Panc1 (cell line): Measurements from ENCODE around the gene TBR1. TPM values are rescaled to one million over a fixed set of nuclear protein-coding genes. Genes with fewer than 3 reads are reported as not detected.

Source experiments
- ATAC-seq: fragments of 200-7000 bp; cut with Tn5 transposase; 2 replicates; pipeline ENCODE4 v1.9.1; 2020; ENCODE audit warnings: mild to moderate bottlenecking, moderate library complexity
- BruUV-seq: library from RNA; stranded (reverse); fragments of 400-500 nt; replicated peaks from 2 replicates; lab custom pipeline; 2021; lab: Mats Ljungman, UMichigan
- CTCF ChIA-PET: fragments of 300-600 bp; sonication (Branson Sonifier 250); formaldehyde crosslinking; loops from one replicate; lab custom pipeline; 2022; ENCODE audit warnings: antibody characterized with exemption; lab: Charles Lee
- POLR2A ChIA-PET: fragments of 300-600 bp; sonication (Branson Sonifier 250); formaldehyde crosslinking; loops from one replicate; lab custom pipeline; 2022; ENCODE audit warnings: antibody characterized with exemption; lab: Charles Lee
- DNase-seq: peaks from one replicate; pipeline ENCODE4 v3.0.0-alpha.2; 2010; ENCODE audit warnings: low read depth, low spot score
- H3K27ac ChIP-seq: 2 replicates; pipeline ENCODE4 v1.5.1; 2011; ENCODE audit warnings: mild to moderate bottlenecking, low read length, inconsistent platforms
- H3K27me3 ChIP-seq: fragments of 200-500 bp; sonication (Bioruptor generic); 2 replicates; pipeline ENCODE4 v1.6.0; 2014; ENCODE audit warnings: low read length, inconsistent platforms; ENCODE audit not compliant: control insufficient read depth, insufficient read depth
- H3K36me3 ChIP-seq: fragments of 200-500 bp; sonication (Bioruptor generic); 2 replicates; pipeline ENCODE4 v1.5.1; 2014; ENCODE audit warnings: inconsistent platforms, mild to moderate bottlenecking, low read length, moderate library complexity; ENCODE audit not compliant: control insufficient read depth, insufficient read depth
- H3K4me1 ChIP-seq: 2 replicates; pipeline ENCODE4 v1.5.1; 2011; ENCODE audit warnings: inconsistent platforms, mild to moderate bottlenecking, low read length, moderate library complexity; ENCODE audit not compliant: control insufficient read depth, insufficient read depth
- H3K4me3 ChIP-seq, 2 experiments: 2 replicates each; pipeline ENCODE4 v1.5.1; 2011 to 2012; ENCODE audit warnings: low read depth in 2 of 2, low read length in 2 of 2, mild to moderate bottlenecking in 2 of 2, inconsistent platforms in 1 of 2, moderate library complexity in 1 of 2
- H3K9me3 ChIP-seq: fragments of 200-500 bp; sonication (Bioruptor generic); 2 replicates; pipeline ENCODE4 v1.5.1; 2014; ENCODE audit warnings: low read depth, mild to moderate bottlenecking, inconsistent platforms, low read length, moderate library complexity; ENCODE audit not compliant: control insufficient read depth, insufficient read depth
- POLR2AphosphoS5 ChIP-seq: IDR thresholded peaks from 2 replicates; pipeline ENCODE4 v1.6.1; 2012; ENCODE audit warnings: mild to moderate bottlenecking, low read depth, low read length, moderate library complexity
- SIN3A ChIP-seq: IDR thresholded peaks from 2 replicates; pipeline ENCODE4 v1.6.1; 2012; ENCODE audit warnings: low read depth, mild to moderate bottlenecking, low read length, moderate library complexity, borderline replicate concordance; ENCODE audit not compliant: insufficient read depth
- TCF7L2 ChIP-seq: IDR thresholded peaks from 2 replicates; pipeline ENCODE4 v1.6.1; 2011; ENCODE audit warnings: mild to moderate bottlenecking, low read depth, low read length, inconsistent platforms
- in situ Hi-C: cut with HindIII; loops from 2 replicates; pipeline ENCODE4 v1.10.0; 2016; ENCODE audit warnings: low sequenced_read_pairs, low pct_unique_long_range_greater_than_20kb
- intact Hi-C: fragments of 100-400 bp; cut with micrococcal nuclease; formaldehyde crosslinking; loops from one replicate; pipeline ENCODE4 v1.10.0; 2022; ENCODE audit not compliant: unreplicated experiment
- total RNA-seq: library from RNA; stranded (reverse); gene quantifications from one replicate; pipeline ENCODE4 v1.2.1, GENCODE V29; 2021; ENCODE audit not compliant: unreplicated experiment
- TF ChIP-seq, protein P1 (sequence below): fragments of 450-650 bp; IDR thresholded peaks from 2 replicates; pipeline ENCODE4 v1.5.1; 2017; ENCODE audit warnings: mild to moderate bottlenecking
- TF ChIP-seq, protein P2 (sequence below), 2 experiments: IDR thresholded peaks; 2 replicates each; pipeline ENCODE4 v1.6.1; 2011 to 2012; ENCODE audit warnings: low read depth in 2 of 2, control low read depth in 1 of 2, low read length in 1 of 2, mild to moderate bottlenecking in 1 of 2, moderate library complexity in 1 of 2; ENCODE audit not compliant: insufficient read depth in 1 of 2

The TBR1 gene
- total RNA-seq, 1 experiment from 2014 or later = not detected

DNA sequence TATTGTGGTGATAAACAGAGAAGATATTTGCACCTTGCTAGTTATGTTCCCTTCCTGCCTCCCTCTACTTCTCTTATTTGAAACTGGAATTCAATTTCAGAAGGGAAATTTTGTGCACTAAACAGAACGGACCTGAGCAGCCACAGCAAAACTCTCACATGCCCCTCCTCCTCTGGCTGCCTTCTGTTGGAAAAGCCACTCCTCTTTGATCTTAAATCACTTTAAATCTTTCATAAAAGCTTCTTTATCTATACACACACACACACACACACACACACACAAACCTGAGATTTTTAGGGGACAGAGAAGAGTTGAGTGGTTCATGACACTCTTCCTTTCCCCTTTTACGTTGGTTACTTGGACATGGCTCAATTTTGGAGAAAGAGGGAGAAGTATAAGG lies 5.6 kb downstream of the TBR1 start:
- CTCF ChIA-PET = no interaction called here
- intact Hi-C loops = no loop called here
- Histone ChIP-seq H3K27me3 (peaks cover 23% of the 10 kb centered on the region), H3K36me3 (no peaks in the 10 kb centered on the region), H3K27ac (no peak overlapping the region), H3K4me3 (no peak overlapping the region), H3K4me1 (peaks cover 11% of the 10 kb centered on the region), H3K9me3 (no peaks in the 10 kb centered on the region)
- no TSS peak for BruUV-seq
- DNase-seq (no peak), ATAC-seq (no peak)
- POLR2A ChIA-PET = no interaction called here
- TF ChIP-seq TCF7L2 = no peak
- TF ChIP-seq, protein P1, sequence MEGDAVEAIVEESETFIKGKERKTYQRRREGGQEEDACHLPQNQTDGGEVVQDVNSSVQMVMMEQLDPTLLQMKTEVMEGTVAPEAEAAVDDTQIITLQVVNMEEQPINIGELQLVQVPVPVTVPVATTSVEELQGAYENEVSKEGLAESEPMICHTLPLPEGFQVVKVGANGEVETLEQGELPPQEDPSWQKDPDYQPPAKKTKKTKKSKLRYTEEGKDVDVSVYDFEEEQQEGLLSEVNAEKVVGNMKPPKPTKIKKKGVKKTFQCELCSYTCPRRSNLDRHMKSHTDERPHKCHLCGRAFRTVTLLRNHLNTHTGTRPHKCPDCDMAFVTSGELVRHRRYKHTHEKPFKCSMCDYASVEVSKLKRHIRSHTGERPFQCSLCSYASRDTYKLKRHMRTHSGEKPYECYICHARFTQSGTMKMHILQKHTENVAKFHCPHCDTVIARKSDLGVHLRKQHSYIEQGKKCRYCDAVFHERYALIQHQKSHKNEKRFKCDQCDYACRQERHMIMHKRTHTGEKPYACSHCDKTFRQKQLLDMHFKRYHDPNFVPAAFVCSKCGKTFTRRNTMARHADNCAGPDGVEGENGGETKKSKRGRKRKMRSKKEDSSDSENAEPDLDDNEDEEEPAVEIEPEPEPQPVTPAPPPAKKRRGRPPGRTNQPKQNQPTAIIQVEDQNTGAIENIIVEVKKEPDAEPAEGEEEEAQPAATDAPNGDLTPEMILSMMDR = no peak
- TF ChIP-seq, protein P2, sequence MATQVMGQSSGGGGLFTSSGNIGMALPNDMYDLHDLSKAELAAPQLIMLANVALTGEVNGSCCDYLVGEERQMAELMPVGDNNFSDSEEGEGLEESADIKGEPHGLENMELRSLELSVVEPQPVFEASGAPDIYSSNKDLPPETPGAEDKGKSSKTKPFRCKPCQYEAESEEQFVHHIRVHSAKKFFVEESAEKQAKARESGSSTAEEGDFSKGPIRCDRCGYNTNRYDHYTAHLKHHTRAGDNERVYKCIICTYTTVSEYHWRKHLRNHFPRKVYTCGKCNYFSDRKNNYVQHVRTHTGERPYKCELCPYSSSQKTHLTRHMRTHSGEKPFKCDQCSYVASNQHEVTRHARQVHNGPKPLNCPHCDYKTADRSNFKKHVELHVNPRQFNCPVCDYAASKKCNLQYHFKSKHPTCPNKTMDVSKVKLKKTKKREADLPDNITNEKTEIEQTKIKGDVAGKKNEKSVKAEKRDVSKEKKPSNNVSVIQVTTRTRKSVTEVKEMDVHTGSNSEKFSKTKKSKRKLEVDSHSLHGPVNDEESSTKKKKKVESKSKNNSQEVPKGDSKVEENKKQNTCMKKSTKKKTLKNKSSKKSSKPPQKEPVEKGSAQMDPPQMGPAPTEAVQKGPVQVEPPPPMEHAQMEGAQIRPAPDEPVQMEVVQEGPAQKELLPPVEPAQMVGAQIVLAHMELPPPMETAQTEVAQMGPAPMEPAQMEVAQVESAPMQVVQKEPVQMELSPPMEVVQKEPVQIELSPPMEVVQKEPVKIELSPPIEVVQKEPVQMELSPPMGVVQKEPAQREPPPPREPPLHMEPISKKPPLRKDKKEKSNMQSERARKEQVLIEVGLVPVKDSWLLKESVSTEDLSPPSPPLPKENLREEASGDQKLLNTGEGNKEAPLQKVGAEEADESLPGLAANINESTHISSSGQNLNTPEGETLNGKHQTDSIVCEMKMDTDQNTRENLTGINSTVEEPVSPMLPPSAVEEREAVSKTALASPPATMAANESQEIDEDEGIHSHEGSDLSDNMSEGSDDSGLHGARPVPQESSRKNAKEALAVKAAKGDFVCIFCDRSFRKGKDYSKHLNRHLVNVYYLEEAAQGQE (IDR thresholded peaks at IDR 0.05; ENCODE audit: insufficient read depth in 1 of 2, low read depth in 2 of 2, low read length in 1 of 2) = no peak
- no peak for TF ChIP-seq SIN3A
- TF ChIP-seq POLR2AphosphoS5 = no peak
- in situ Hi-C loops = no loop called here

DNA sequence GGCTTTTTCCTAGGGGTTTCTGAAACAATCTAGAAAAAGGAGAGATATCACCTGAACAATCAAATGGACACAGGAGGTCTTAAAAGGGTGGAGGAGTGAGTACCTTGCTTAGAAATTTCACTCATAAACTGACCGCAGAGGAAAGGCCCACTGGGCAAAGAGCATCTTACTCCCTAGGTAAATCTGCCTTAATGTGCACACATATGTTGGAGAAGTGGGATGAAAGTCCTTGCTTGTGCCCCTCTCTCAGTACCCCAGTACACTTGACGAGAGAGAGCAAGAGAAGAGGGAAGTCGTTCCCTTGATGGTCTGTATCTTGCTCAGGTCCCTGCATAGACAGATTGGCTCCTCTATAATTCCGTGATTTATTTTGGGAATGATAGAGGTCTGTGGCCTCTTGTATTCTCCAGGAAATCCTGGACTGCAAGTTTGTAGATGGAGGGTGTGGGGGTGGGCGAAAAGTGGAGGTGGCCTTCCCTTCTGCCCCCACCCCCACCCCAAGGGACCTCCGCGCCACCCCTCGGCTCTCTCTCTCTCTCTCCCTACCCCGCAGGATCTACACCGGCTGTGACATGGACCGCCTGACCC lies 6.8 kb downstream of the TBR1 start:
- Histone ChIP-seq H3K4me3 (no peak overlapping the region), H3K36me3 (no peaks in the 10 kb centered on the region), H3K27me3 (peaks cover 16% of the 10 kb centered on the region), H3K27ac (no peak overlapping the region), H3K9me3 (no peaks in the 10 kb centered on the region), H3K4me1 (peaks cover 4% of the 10 kb centered on the region; the same call in 1 of the 2 replicates)
- intact Hi-C loops (no loop called here), in situ Hi-C loops (no loop called here)
- POLR2A ChIA-PET = no interaction called here
- CTCF ChIA-PET = no interaction called here
- no TSS peak for BruUV-seq
- DNase-seq (no peak), ATAC-seq (no peak)
- no peak for TF ChIP-seq SIN3A
